Neural progenitor cell (in vitro differentiated cells): ENCODE results near the gene STARD7. TPM values are rescaled to one million over a fixed set of nuclear protein-coding genes. Genes with fewer than 3 reads are reported as not detected.

ENCODE experiments used
- DNase-seq: peaks from one replicate; pipeline ENCODE4 v3.0.0-alpha.2; 2016; ENCODE audit warnings: low spot score
- H2AFZ ChIP-seq: fragments of 200-600 bp; sonication (generic); replicated peaks from 2 replicates; pipeline ENCODE4 v1.6.1; 2016; ENCODE audit warnings: antibody characterized with exemption
- H3F3A ChIP-seq: fragments of 200-600 bp; sonication (generic); 2 replicates; pipeline ENCODE4 v1.6.1; 2016; ENCODE audit warnings: antibody characterized with exemption, low read depth
- H3K27ac ChIP-seq: fragments of 200-600 bp; sonication (generic); 2 replicates; pipeline ENCODE4 v1.5.1; 2016; ENCODE audit warnings: mild to moderate bottlenecking
- H3K27me3 ChIP-seq: fragments of 200-600 bp; sonication (generic); 2 replicates; pipeline ENCODE4 v1.6.1; 2016; ENCODE audit warnings: mild to moderate bottlenecking, moderate library complexity
- H3K36me3 ChIP-seq: fragments of 200-600 bp; sonication (generic); 2 replicates; pipeline ENCODE4 v1.5.1; 2016
- H3K4me1 ChIP-seq: fragments of 200-600 bp; sonication (generic); 2 replicates; pipeline ENCODE4 v1.6.1; 2016; ENCODE audit warnings: mixed run types
- H3K4me2 ChIP-seq: fragments of 200-600 bp; sonication (generic); 2 replicates; pipeline ENCODE4 v1.6.1; 2016
- H3K4me3 ChIP-seq: fragments of 200-600 bp; sonication (generic); 2 replicates; pipeline ENCODE4 v1.5.1; 2016
- H3K79me2 ChIP-seq: fragments of 200-600 bp; sonication (generic); 2 replicates; pipeline ENCODE4 v1.6.1; 2016; ENCODE audit warnings: low read depth
- H3K9ac ChIP-seq: fragments of 200-600 bp; sonication (generic); 2 replicates; pipeline ENCODE4 v1.6.1; 2016
- H3K9me3 ChIP-seq: fragments of 200-600 bp; sonication (generic); 2 replicates; pipeline ENCODE4 v1.5.1; 2016; ENCODE audit warnings: low read depth
- H4K20me1 ChIP-seq: fragments of 200-600 bp; sonication (generic); 2 replicates; pipeline ENCODE4 v1.6.1; 2016; ENCODE audit warnings: low read depth
- H3K27ac Mint-ChIP-seq: 3 replicates; pipeline ENCODE4 v1.8.0; 2021; ENCODE audit warnings: mixed read lengths
- H3K27me3 Mint-ChIP-seq: 2 replicates; pipeline ENCODE4 v1.8.0; 2022; ENCODE audit warnings: low read depth, mild to moderate bottlenecking, inconsistent platforms, moderate library complexity, mixed read lengths; ENCODE audit not compliant: insufficient read depth
- H3K36me3 Mint-ChIP-seq: 3 replicates; pipeline ENCODE4 v1.8.0; 2021; ENCODE audit warnings: mixed read lengths
- H3K4me1 Mint-ChIP-seq: 3 replicates; pipeline ENCODE4 v1.8.0; 2021; ENCODE audit warnings: mixed read lengths
- H3K4me3 Mint-ChIP-seq: 3 replicates; pipeline ENCODE4 v1.8.0; 2021; ENCODE audit warnings: mild to moderate bottlenecking, moderate library complexity, mixed read lengths
- H3K9me3 Mint-ChIP-seq: 3 replicates; pipeline ENCODE4 v1.8.0; 2020; ENCODE audit warnings: mixed read lengths
- CTCF ChIP-seq: fragments of 200-600 bp; sonication (generic); IDR thresholded peaks from 2 replicates; pipeline ENCODE4 v1.5.1; 2017; ENCODE audit warnings: antibody characterized with exemption, mild to moderate bottlenecking
- EZH2 ChIP-seq: fragments of 200-600 bp; sonication (generic); IDR thresholded peaks from 2 replicates; pipeline ENCODE4 v1.6.1; 2017; ENCODE audit warnings: antibody characterized with exemption, mild to moderate bottlenecking, moderate library complexity
- EZH2phosphoT487 ChIP-seq: fragments of 200-600 bp; sonication (generic); IDR thresholded peaks from 2 replicates; pipeline ENCODE4 v1.6.1; 2017; ENCODE audit warnings: antibody characterized with exemption
- total RNA-seq: library from RNA; depleted of rRNA; stranded (reverse); fragments of >200 nt; gene quantifications from 2 replicates; pipeline ENCODE4 v1.2.3, GENCODE V29; 2015; ENCODE audit warnings: low replicate concordance

STARD7 gene
- total RNA-seq, 1 donor from 2014 or later, result 179 TPM

- Mint-ChIP-seq H3K4me1 (no peaks in the 10 kb centered on the region), H3K27ac (peak overlapping the region; percentile 22), H3K9me3 (no peaks in the 10 kb centered on the region), H3K4me3 (no peak overlapping the region), H3K27me3 (peaks cover 2% of the 10 kb centered on the region), H3K36me3 (no peaks in the 10 kb centered on the region)
- Histone ChIP-seq H3K27ac (no peak overlapping the region), H2AFZ (no peak overlapping the region), H3K4me2 (no peak overlapping the region), H3K9me3 (no peaks in the 10 kb centered on the region), H3K4me3 (no peak overlapping the region), H3K4me1 (no peaks in the 10 kb centered on the region), H3F3A (no peaks in the 10 kb centered on the region), H4K20me1 (no peaks in the 10 kb centered on the region), H3K36me3 (no peaks in the 10 kb centered on the region), H3K9ac (no peak overlapping the region), H3K79me2 (no peaks in the 10 kb centered on the region), H3K27me3 (no peaks in the 10 kb centered on the region)
- no peak for DNase-seq
- TF ChIP-seq EZH2phosphoT487, result no peak
- no peak for TF ChIP-seq EZH2
- no peak for TF ChIP-seq CTCF
These were observed 71.1 kb downstream of the STARD7 start for GRCh38 chr2:96137321-96138178.

- H3K27ac ChIP-seq, result no peak overlapping the region
- no peaks in the 10 kb centered on the region for H3K27me3 ChIP-seq
- TF ChIP-seq CTCF (no peak), EZH2phosphoT487 (no peak), EZH2 (no peak)
- no peaks in the 10 kb centered on the region for H3K9me3 ChIP-seq
- Mint-ChIP-seq H3K27ac (no peak overlapping the region), H3K4me1 (no peaks in the 10 kb centered on the region), H3K4me3 (no peak overlapping the region), H3K9me3 (no peaks in the 10 kb centered on the region), H3K36me3 (no peaks in the 10 kb centered on the region), H3K27me3 (peaks cover 2% of the 10 kb centered on the region)
- H3K9ac ChIP-seq, result no peak overlapping the region
- no peak overlapping the region for H3K4me2 ChIP-seq
- no peak for DNase-seq
- H3K4me1 ChIP-seq, result no peaks in the 10 kb centered on the region
- H3K79me2 ChIP-seq, result no peaks in the 10 kb centered on the region
- no peaks in the 10 kb centered on the region for H3K36me3 ChIP-seq
- H2AFZ ChIP-seq, result no peak overlapping the region
- no peak overlapping the region for H3K4me3 ChIP-seq
- H4K20me1 ChIP-seq, result no peaks in the 10 kb centered on the region
- no peaks in the 10 kb centered on the region for H3F3A ChIP-seq
These were observed 72.4 kb downstream of the STARD7 start for GRCh38 chr2:96136129-96136720.

- Histone ChIP-seq H3K36me3 (no peaks in the 10 kb centered on the region), H2AFZ (no peak overlapping the region), H3K4me1 (no peaks in the 10 kb centered on the region), H3K4me3 (no peak overlapping the region), H3K79me2 (no peaks in the 10 kb centered on the region), H3K27me3 (no peaks in the 10 kb centered on the region), H4K20me1 (no peaks in the 10 kb centered on the region), H3K9ac (no peak overlapping the region), H3K9me3 (no peaks in the 10 kb centered on the region), H3K27ac (no peak overlapping the region), H3F3A (no peaks in the 10 kb centered on the region), H3K4me2 (no peak overlapping the region)
- Mint-ChIP-seq H3K4me1 (no peaks in the 10 kb centered on the region), H3K36me3 (no peaks in the 10 kb centered on the region), H3K9me3 (no peaks in the 10 kb centered on the region), H3K27ac (no peak overlapping the region), H3K27me3 (peaks cover 2% of the 10 kb centered on the region), H3K4me3 (no peak overlapping the region)
- TF ChIP-seq EZH2, result no peak
- TF ChIP-seq EZH2phosphoT487, result no peak
- TF ChIP-seq CTCF, result no peak
- no peak for DNase-seq
These were observed 73.0 kb downstream of the STARD7 start for GRCh38 chr2:96135621-96136020.
